Smooth muscle cell (in vitro differentiated cells): ENCODE results near the gene DOCK10. TPM values are rescaled to one million over a fixed set of nuclear protein-coding genes. Genes with fewer than 3 reads are reported as not detected.

ENCODE experiments used
- DNase-seq: peaks from one replicate; lab custom pipeline; 2025; ENCODE audit not compliant: unreplicated experiment; lab: John Stamatoyannopoulos, UW
- H2AFZ ChIP-seq: fragments of 200-600 bp; sonication (generic); 2 replicates; pipeline ENCODE4 v1.6.0; 2016; ENCODE audit warnings: antibody characterized with exemption, low read depth, mild to moderate bottlenecking
- H3F3A ChIP-seq: fragments of 200-600 bp; sonication (generic); 2 replicates; pipeline ENCODE4 v1.6.0; 2017; ENCODE audit warnings: antibody characterized with exemption, low read depth
- H3K27ac ChIP-seq: fragments of 200-600 bp; sonication (generic); 2 replicates; pipeline ENCODE4 v1.5.1; 2016; ENCODE audit warnings: low read depth, mild to moderate bottlenecking
- H3K27me3 ChIP-seq: fragments of 200-600 bp; sonication (generic); 2 replicates; pipeline ENCODE4 v1.6.1; 2016; ENCODE audit warnings: low read depth, mild to moderate bottlenecking
- H3K36me3 ChIP-seq: fragments of 200-600 bp; sonication (generic); 2 replicates; pipeline ENCODE4 v1.5.1; 2016; ENCODE audit warnings: low read depth
- H3K4me1 ChIP-seq: fragments of 200-600 bp; sonication (generic); 2 replicates; pipeline ENCODE4 v1.5.1; 2016; ENCODE audit warnings: low read depth
- H3K4me2 ChIP-seq: fragments of 200-600 bp; sonication (generic); 2 replicates; pipeline ENCODE4 v1.6.0; 2016; ENCODE audit warnings: mild to moderate bottlenecking
- H3K4me3 ChIP-seq: fragments of 200-600 bp; sonication (generic); 2 replicates; pipeline ENCODE4 v1.5.1; 2016; ENCODE audit warnings: mild to moderate bottlenecking
- H3K79me2 ChIP-seq: fragments of 200-600 bp; sonication (generic); 2 replicates; pipeline ENCODE4 v1.6.0; 2016; ENCODE audit warnings: low read depth, mild to moderate bottlenecking
- H3K9ac ChIP-seq: fragments of 200-600 bp; sonication (generic); 2 replicates; pipeline ENCODE4 v1.6.0; 2016; ENCODE audit warnings: low read depth
- H3K9me3 ChIP-seq: fragments of 200-600 bp; sonication (generic); replicated peaks from 2 replicates; pipeline ENCODE4 v1.5.1; 2016; ENCODE audit warnings: low read depth
- H4K20me1 ChIP-seq: fragments of 200-600 bp; sonication (generic); 2 replicates; pipeline ENCODE4 v1.6.0; 2016; ENCODE audit warnings: low read depth
- CTCF ChIP-seq: fragments of 200-600 bp; sonication (generic); IDR thresholded peaks from 2 replicates; pipeline ENCODE4 v1.5.1; 2017; ENCODE audit warnings: borderline replicate concordance, mild to moderate bottlenecking, antibody characterized with exemption; ENCODE audit not compliant: insufficient read depth, poor library complexity, severe bottlenecking
- WGBS: methylation state at CpG from one replicate; pipeline ENCODE4 v1.1.7; 2016; ENCODE audit warnings: low lambda C conversion rate; 5-methylcytosine and 5-hydroxymethylcytosine counted together
- polyA plus RNA-seq: library from polyadenylated mRNA; unstranded; fragments of >200 nt; fragmentation: Nextera tagmentation; extraction: Ambion mirVana; gene quantifications from 2 replicates; pipeline ENCODE4 v1.2.1, GENCODE V29; 2016
- total RNA-seq: library from RNA; depleted of rRNA; stranded (reverse); fragments of >200 nt; gene quantifications from 2 replicates; pipeline ENCODE4 v1.2.3, GENCODE V29; 2014

The DOCK10 gene
- total and polyA plus RNA-seq, 2 experiments from 2014 or later: 0.04 TPM; not detected in 1

GRCh38 chr2:225004597-225004996 is 37.7 kb downstream of the DOCK10 start:
- Histone ChIP-seq H3K79me2 (no peaks in the 10 kb centered on the region), H3F3A (no peaks in the 10 kb centered on the region), H3K9ac (no peak overlapping the region), H4K20me1 (no peaks in the 10 kb centered on the region), H3K27me3 (no peaks in the 10 kb centered on the region), H3K4me3 (no peak overlapping the region), H3K4me1 (no peaks in the 10 kb centered on the region), H2AFZ (no peak overlapping the region), H3K9me3 (no peaks in the 10 kb centered on the region), H3K27ac (no peak overlapping the region), H3K4me2 (no peak overlapping the region), H3K36me3 (no peaks in the 10 kb centered on the region)
- TF ChIP-seq CTCF: no peak
- WGBS: 53% methylated on average over 2 of the region's 2 CpGs
- DNase-seq: no peak

- H3K4me2 ChIP-seq: no peak overlapping the region
- peaks cover 10% of the 10 kb centered on the region for H3K27me3 ChIP-seq
- H3K36me3 ChIP-seq: no peaks in the 10 kb centered on the region
- no peaks in the 10 kb centered on the region for H3K4me1 ChIP-seq
- no peaks in the 10 kb centered on the region for H3K9me3 ChIP-seq
- no peaks in the 10 kb centered on the region for H4K20me1 ChIP-seq
- no peak for DNase-seq
- H3K9ac ChIP-seq: no peak overlapping the region
- no peak overlapping the region for H3K27ac ChIP-seq
- 73% methylated on average over 5 of the region's 5 CpGs for WGBS
- no peak for TF ChIP-seq CTCF
- H2AFZ ChIP-seq: no peak overlapping the region
- H3K79me2 ChIP-seq: no peaks in the 10 kb centered on the region
- H3K4me3 ChIP-seq: no peak overlapping the region
- no peaks in the 10 kb centered on the region for H3F3A ChIP-seq
Observed at GRCh38 chr2:225002656-225003045, 39.6 kb downstream of the DOCK10 start.

GRCh38 chr2:225002039-225002655 is 40.1 kb downstream of the DOCK10 start:
- Histone ChIP-seq H3K36me3 (no peaks in the 10 kb centered on the region), H3K27me3 (peaks cover 10% of the 10 kb centered on the region), H4K20me1 (no peaks in the 10 kb centered on the region), H3F3A (no peaks in the 10 kb centered on the region), H3K4me1 (no peaks in the 10 kb centered on the region), H3K4me3 (no peak overlapping the region), H3K9me3 (no peaks in the 10 kb centered on the region), H3K9ac (no peak overlapping the region), H2AFZ (no peak overlapping the region), H3K79me2 (no peaks in the 10 kb centered on the region), H3K4me2 (no peak overlapping the region), H3K27ac (no peak overlapping the region)
- peak; percentile 70 for TF ChIP-seq CTCF
- 48% methylated on average over 6 of the region's 6 CpGs for WGBS
- no peak for DNase-seq

- TF ChIP-seq CTCF: no peak
- Histone ChIP-seq H3K79me2 (no peaks in the 10 kb centered on the region), H3K4me1 (no peaks in the 10 kb centered on the region), H3K27ac (no peak overlapping the region), H3F3A (no peaks in the 10 kb centered on the region), H4K20me1 (no peaks in the 10 kb centered on the region), H3K9ac (no peak overlapping the region), H3K36me3 (no peaks in the 10 kb centered on the region), H3K9me3 (no peaks in the 10 kb centered on the region), H3K27me3 (peaks cover 10% of the 10 kb centered on the region), H3K4me3 (no peak overlapping the region), H3K4me2 (no peak overlapping the region), H2AFZ (no peak overlapping the region)
- 82% methylated on average over 3 of the region's 3 CpGs for WGBS
- DNase-seq: no peak
Observed at GRCh38 chr2:224999754-225000153, 42.5 kb downstream of the DOCK10 start.
